GM23338 (cell line): ENCODE results near the gene NARS2. TPM values are rescaled to one million over a fixed set of nuclear protein-coding genes. Genes with fewer than 3 reads are reported as not detected.

Experiments used
- ATAC-seq: fragments of 200-7000 bp; cut with Tn5 transposase; 3 replicates; pipeline ENCODE4 v1.9.1; 2020
- DNase-seq: peaks from one replicate; pipeline ENCODE4 v3.0.0-alpha.2; 2015; ENCODE audit warnings: low spot score
- H2AFZ ChIP-seq: fragments of 200-600 bp; sonication (generic); 2 replicates; pipeline ENCODE4 v1.8.0; 2016; ENCODE audit warnings: antibody characterized with exemption, mild to moderate bottlenecking, moderate library complexity
- H3F3A ChIP-seq: fragments of 200-600 bp; sonication (generic); replicated peaks from 2 replicates; pipeline ENCODE4 v1.8.0; 2017; ENCODE audit warnings: antibody characterized with exemption, mixed run types, low read depth
- H3K27ac ChIP-seq: fragments of 200-600 bp; sonication (generic); 2 replicates; pipeline ENCODE4 v1.6.1; 2016; ENCODE audit warnings: low read depth
- H3K27me3 ChIP-seq: fragments of 200-600 bp; sonication (generic); 2 replicates; pipeline ENCODE4 v1.8.0; 2016; ENCODE audit warnings: mild to moderate bottlenecking, mixed run types, moderate library complexity; ENCODE audit not compliant: insufficient read depth
- H3K36me3 ChIP-seq: fragments of 200-600 bp; sonication (generic); 2 replicates; pipeline ENCODE4 v1.8.0; 2016; ENCODE audit warnings: mild to moderate bottlenecking; ENCODE audit not compliant: insufficient read depth
- H3K4me1 ChIP-seq: fragments of 200-600 bp; sonication (generic); 2 replicates; pipeline ENCODE4 v1.8.0; 2016; ENCODE audit warnings: mild to moderate bottlenecking, moderate library complexity; ENCODE audit not compliant: insufficient read depth
- H3K4me2 ChIP-seq: fragments of 200-600 bp; sonication (generic); 2 replicates; pipeline ENCODE4 v1.7.1; 2017; ENCODE audit warnings: mixed run types
- H3K4me3 ChIP-seq: fragments of 200-600 bp; sonication (generic); 2 replicates; pipeline ENCODE4 v1.6.1; 2016; ENCODE audit warnings: mixed run types
- H3K79me2 ChIP-seq: fragments of 200-600 bp; sonication (generic); replicated peaks from 2 replicates; pipeline ENCODE4 v1.8.0; 2017; ENCODE audit warnings: mild to moderate bottlenecking; ENCODE audit not compliant: insufficient read depth
- H3K9me2 ChIP-seq: fragments of 200-600 bp; sonication (generic); 2 replicates; pipeline ENCODE4 v1.8.0; 2017; ENCODE audit not compliant: insufficient read depth
- H4K20me1 ChIP-seq: fragments of 200-600 bp; sonication (generic); replicated peaks from 2 replicates; pipeline ENCODE4 v1.8.0; 2017; ENCODE audit warnings: mild to moderate bottlenecking; ENCODE audit not compliant: insufficient read depth
- H3K27ac Mint-ChIP-seq: 2 replicates; pipeline ENCODE4 v1.8.0; 2020; ENCODE audit warnings: inconsistent platforms, mild to moderate bottlenecking, moderate library complexity, mixed read lengths
- H3K27me3 Mint-ChIP-seq: 3 replicates; pipeline ENCODE4 v1.8.0; 2022; ENCODE audit warnings: low read depth, mild to moderate bottlenecking, moderate library complexity, mixed read lengths, inconsistent platforms; ENCODE audit not compliant: insufficient read depth, poor library complexity
- H3K36me3 Mint-ChIP-seq: 3 replicates; pipeline ENCODE4 v1.8.0; 2021; ENCODE audit warnings: low read depth, mild to moderate bottlenecking, inconsistent platforms, moderate library complexity, mixed read lengths
- H3K4me1 Mint-ChIP-seq: 3 replicates; pipeline ENCODE4 v1.8.0; 2020; ENCODE audit warnings: mild to moderate bottlenecking, inconsistent platforms, mixed read lengths
- H3K4me3 Mint-ChIP-seq: 3 replicates; pipeline ENCODE4 v1.8.0; 2021; ENCODE audit warnings: moderate library complexity, mild to moderate bottlenecking, inconsistent platforms, mixed read lengths
- H3K9me3 Mint-ChIP-seq: 3 replicates; pipeline ENCODE4 v1.8.0; 2020; ENCODE audit warnings: moderate library complexity, mild to moderate bottlenecking, inconsistent platforms, mixed read lengths
- CREB1 ChIP-seq: fragments of 250-450 bp; sonication (Bioruptor Pico); IDR thresholded peaks from 2 replicates; pipeline ENCODE4 v1.5.0; 2020; ENCODE audit warnings: low read depth, mild to moderate bottlenecking, moderate library complexity
- CTCF ChIP-seq, 2 experiments: fragments of 200-600 bp in 1 of 2; sonication (generic) in 1 of 2; conservative IDR thresholded peaks; 2 replicates each; pipeline versions ENCODE4 v1.5.1 to v1.6.1; 2016 to 2017; ENCODE audit warnings: antibody characterized with exemption in 2 of 2, low read depth in 2 of 2, mild to moderate bottlenecking in 2 of 2, moderate library complexity in 1 of 2
- EZH2 ChIP-seq: fragments of 200-600 bp; sonication (generic); IDR thresholded peaks from one replicate; pipeline ENCODE4 v1.8.0; 2017; ENCODE audit warnings: antibody characterized with exemption, mild to moderate bottlenecking, low read depth; ENCODE audit not compliant: unreplicated experiment
- EZH2phosphoT487 ChIP-seq: fragments of 200-600 bp; sonication (generic); IDR thresholded peaks from one replicate; pipeline ENCODE4 v1.8.1; 2018; ENCODE audit warnings: antibody characterized with exemption; ENCODE audit not compliant: unreplicated experiment
- JUNB ChIP-seq: IDR thresholded peaks from one replicate; pipeline ENCODE4 v1.6.1; 2016; ENCODE audit warnings: antibody characterized with exemption; ENCODE audit not compliant: unreplicated experiment
- NANOG ChIP-seq: IDR thresholded peaks from 2 replicates; pipeline ENCODE4 v1.6.1; 2016; ENCODE audit warnings: antibody characterized with exemption, borderline replicate concordance
- POLR2AphosphoS5 ChIP-seq: IDR thresholded peaks from 2 replicates; pipeline ENCODE4 v1.6.1; 2016; ENCODE audit warnings: antibody characterized with exemption, low read depth
- REST ChIP-seq: IDR thresholded peaks from one replicate; pipeline ENCODE4 v1.6.1; 2018; ENCODE audit warnings: antibody characterized with exemption; ENCODE audit not compliant: unreplicated experiment
- STAT1 ChIP-seq: IDR thresholded peaks from one replicate; pipeline ENCODE4 v1.6.1; 2016; ENCODE audit warnings: antibody characterized with exemption; ENCODE audit not compliant: unreplicated experiment
- ZNF114 ChIP-seq: fragments of 250-450 bp; sonication (Bioruptor Pico); IDR thresholded peaks from 2 replicates; pipeline ENCODE4 v1.5.0; 2020; ENCODE audit warnings: mild to moderate bottlenecking, moderate library complexity
- ZNF331 ChIP-seq: fragments of 250-450 bp; sonication (Bioruptor Pico); IDR thresholded peaks from 2 replicates; pipeline ENCODE4 v1.5.0; 2020; ENCODE audit warnings: low read depth, mild to moderate bottlenecking, moderate library complexity
- ZNF462 ChIP-seq: fragments of 250-450 bp; sonication (Bioruptor Pico); IDR thresholded peaks from 2 replicates; pipeline ENCODE4 v1.5.0; 2020; ENCODE audit warnings: mild to moderate bottlenecking, moderate library complexity
- polyA plus RNA-seq: library from polyadenylated mRNA; unstranded; fragments of >200 nt; fragmentation: Nextera tagmentation; extraction: Ambion mirVana; gene quantifications from 2 replicates; pipeline ENCODE4 v1.2.1, GENCODE V29; 2016
- total RNA-seq: library from RNA; depleted of rRNA; stranded (reverse); fragments of >200 nt; shearing (Covaris generic); gene quantifications from 2 replicates; pipeline ENCODE4 v1.2.3, GENCODE V29; 2014
- TF ChIP-seq, protein P1 (sequence below): IDR thresholded peaks from 2 replicates; pipeline ENCODE4 v1.6.1; 2016; ENCODE audit warnings: antibody characterized with exemption

NARS2 gene
- total and polyA plus RNA-seq, 2 experiments from 2014 or later, result 45.7 to 62.0 TPM

- no peaks in the 10 kb centered on the region for H3K4me1 Mint-ChIP-seq
- H3K79me2 ChIP-seq, result no peaks in the 10 kb centered on the region
- no peaks in the 10 kb centered on the region for H3K27me3 ChIP-seq
- peaks cover 7% of the 10 kb centered on the region; the same call in 2 of the 3 replicates for H3K36me3 Mint-ChIP-seq
- no peaks in the 10 kb centered on the region for H3K4me1 ChIP-seq
- H3K27ac Mint-ChIP-seq, result no peak overlapping the region
- H3K9me2 ChIP-seq, result no peaks in the 10 kb centered on the region
- H3K4me2 ChIP-seq, result no peak overlapping the region
- no peaks in the 10 kb centered on the region for H3F3A ChIP-seq
- DNase-seq, result no peak
- no peak overlapping the region for H3K27ac ChIP-seq
- peak overlapping the region; percentile 61; the same call in 1 of the 2 replicates for H2AFZ ChIP-seq
- no peak overlapping the region for H3K4me3 Mint-ChIP-seq
- no peak for TF ChIP-seq NANOG
- no peak for TF ChIP-seq EZH2
- no peak for TF ChIP-seq ZNF331
- no peak for TF ChIP-seq STAT1
- no peak for TF ChIP-seq ZNF114 (CRISPR knock-in tag)
- TF ChIP-seq POLR2AphosphoS5, result no peak
- TF ChIP-seq JUNB, result no peak
- TF ChIP-seq CTCF (conservative IDR thresholded peaks at IDR 0.05; ENCODE audit: low read depth in 2 of 2), result no peak
- TF ChIP-seq, protein P1, sequence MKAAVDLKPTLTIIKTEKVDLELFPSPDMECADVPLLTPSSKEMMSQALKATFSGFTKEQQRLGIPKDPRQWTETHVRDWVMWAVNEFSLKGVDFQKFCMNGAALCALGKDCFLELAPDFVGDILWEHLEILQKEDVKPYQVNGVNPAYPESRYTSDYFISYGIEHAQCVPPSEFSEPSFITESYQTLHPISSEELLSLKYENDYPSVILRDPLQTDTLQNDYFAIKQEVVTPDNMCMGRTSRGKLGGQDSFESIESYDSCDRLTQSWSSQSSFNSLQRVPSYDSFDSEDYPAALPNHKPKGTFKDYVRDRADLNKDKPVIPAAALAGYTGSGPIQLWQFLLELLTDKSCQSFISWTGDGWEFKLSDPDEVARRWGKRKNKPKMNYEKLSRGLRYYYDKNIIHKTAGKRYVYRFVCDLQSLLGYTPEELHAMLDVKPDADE, result no peak
- no peak for TF ChIP-seq ZNF462 (CRISPR knock-in tag)
- no peak for TF ChIP-seq EZH2phosphoT487
- TF ChIP-seq CREB1, result no peak
- no peak for TF ChIP-seq REST
- H3K36me3 ChIP-seq, result no peaks in the 10 kb centered on the region
- no peak for ATAC-seq
- H3K9me3 Mint-ChIP-seq, result peaks cover 17% of the 10 kb centered on the region
- no peaks in the 10 kb centered on the region for H3K27me3 Mint-ChIP-seq
- no peak overlapping the region for H3K4me3 ChIP-seq
- H4K20me1 ChIP-seq, result no peaks in the 10 kb centered on the region
Observed at GRCh38 chr11:78587446-78587845, 12.8 kb upstream of the NARS2 start.
